NCI-H2029 treated with DMSO at 0.1 percent for 48 hours (cell line): Measurements from ENCODE around the gene NNAT.

Experiments used
- DNase-seq: peaks from one replicate; lab custom pipeline; 2025; lab: John Stamatoyannopoulos, UW

Gene NNAT

DNA sequence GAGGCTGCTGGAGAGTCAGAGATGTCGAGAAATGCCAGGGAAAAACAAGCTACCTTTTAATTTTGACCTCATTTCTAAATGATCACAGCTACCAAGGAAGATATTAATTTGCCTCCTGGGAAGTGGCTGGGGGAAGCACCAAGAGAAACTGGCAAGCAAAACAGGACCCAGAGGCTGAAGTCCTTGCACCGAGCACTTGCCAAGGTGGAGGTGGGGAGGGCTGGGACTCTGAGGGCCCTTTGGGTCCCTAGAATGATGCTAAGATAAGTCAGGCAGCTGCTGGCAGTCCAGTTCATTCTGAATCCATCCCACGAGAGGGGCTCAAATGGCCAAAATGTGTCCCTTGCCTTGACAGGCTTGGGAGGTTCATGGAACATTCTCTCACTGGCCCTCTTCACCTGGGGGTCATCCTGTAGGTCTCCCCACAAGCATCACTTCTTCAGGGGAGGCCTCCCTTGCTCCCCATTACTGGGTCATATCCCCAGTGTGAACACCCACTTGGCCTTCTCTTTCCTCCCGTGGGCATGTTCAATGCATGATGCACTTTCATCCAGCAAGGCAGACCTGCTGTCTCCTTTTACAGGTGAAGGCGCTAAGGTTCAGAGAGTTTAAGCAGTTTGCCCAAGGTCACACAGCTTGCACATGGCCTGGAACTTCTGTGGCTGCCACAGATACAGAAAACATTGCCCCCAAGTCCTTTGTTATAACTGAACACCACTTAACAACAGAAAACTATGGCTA is 45.7 kb downstream of the NNAT start:
- DNase-seq: no peak

- DNase-seq: no peak
These were observed 46.2 kb downstream of the NNAT start for GRCh38 chr20:37567331-37567665.

- DNase-seq: no peak
These were observed 46.9 kb downstream of the NNAT start for GRCh38 chr20:37567671-37568588.

DNA sequence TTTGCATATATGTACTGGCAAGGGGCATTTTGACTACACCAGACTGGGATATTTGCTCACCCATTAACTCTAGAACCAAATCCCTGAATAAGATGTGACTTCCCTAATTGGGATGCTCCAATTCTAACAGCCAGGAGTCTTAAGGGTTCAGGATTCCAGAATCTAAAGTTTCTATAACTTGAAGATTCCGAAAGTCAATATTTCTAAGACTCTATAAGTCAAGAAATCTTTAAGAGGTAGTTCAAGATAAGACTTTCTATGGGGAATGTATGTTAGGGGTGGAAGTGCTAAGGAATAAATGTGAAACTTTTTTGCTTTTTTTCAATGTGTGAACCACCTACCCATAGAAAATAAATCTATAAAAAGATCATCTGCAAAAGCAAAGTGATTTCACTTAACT is 49.4 kb downstream of the NNAT start:
- no peak for DNase-seq

- no peak for DNase-seq
These were observed 50.0 kb downstream of the NNAT start for GRCh38 chr20:37571033-37571432.
